H1 (cell line): ENCODE measurements around the gene MACROD2. TPM values are rescaled to one million over a fixed set of nuclear protein-coding genes. Genes with fewer than 3 reads are reported as not detected.

Experiments used
- CTCF ChIA-PET: fragments of 300-600 bp; sonication (Branson Sonifier 250); formaldehyde crosslinking; loops from one replicate; lab custom pipeline; 2021; ENCODE audit not compliant: partially characterized antibody; lab: Charles Lee
- POLR2A ChIA-PET: fragments of 300-600 bp; sonication (Branson Sonifier 250); formaldehyde crosslinking; loops from one replicate; lab custom pipeline; 2021; ENCODE audit warnings: inconsistent platforms; ENCODE audit not compliant: partially characterized antibody; lab: Charles Lee
- DNase-seq, 2 experiments: peaks; one replicate each; pipeline versions ENCODE4 v3.0.0 to v3.0.0-alpha.2; 2010 to 2022; ENCODE audit warnings: low spot score in 2 of 2, low read depth in 1 of 2, mixed read lengths in 1 of 2
- FAIRE-seq: peaks from 2 replicates; lab custom pipeline; 2011; peaks lifted over from hg19 to GRCh38; lab: Jason Lieb, UNC
- H2AFZ ChIP-seq: 2 replicates; pipeline ENCODE4 v1.8.1; 2012; ENCODE audit warnings: low read length, inconsistent platforms
- H2AK5ac ChIP-seq: 2 replicates; pipeline ENCODE4 v1.6.1; 2013; ENCODE audit warnings: low read depth, low read length
- H2BK120ac ChIP-seq: replicated peaks from 2 replicates; pipeline ENCODE3; 2013; ENCODE audit warnings: low read depth, low read length, inconsistent platforms
- H2BK12ac ChIP-seq: 2 replicates; pipeline ENCODE4 v1.6.1; 2013; ENCODE audit warnings: low read depth, low read length
- H2BK15ac ChIP-seq: 2 replicates; pipeline ENCODE4 v1.6.1; 2013; ENCODE audit warnings: low read length
- H2BK20ac ChIP-seq: 2 replicates; pipeline ENCODE4 v1.6.1; 2013; ENCODE audit warnings: low read length
- H2BK5ac ChIP-seq: 2 replicates; pipeline ENCODE4 v1.6.1; 2013; ENCODE audit warnings: low read depth, low read length
- H3K14ac ChIP-seq: 2 replicates; pipeline ENCODE4 v1.6.1; 2013; ENCODE audit warnings: inconsistent platforms; ENCODE audit not compliant: insufficient read length
- H3K18ac ChIP-seq: 2 replicates; pipeline ENCODE4 v1.6.1; 2013; ENCODE audit warnings: low read length; ENCODE audit errors: extremely low read depth
- H3K23ac ChIP-seq: 2 replicates; pipeline ENCODE4 v1.6.1; 2013; ENCODE audit warnings: inconsistent platforms; ENCODE audit not compliant: insufficient read length
- H3K23me2 ChIP-seq: 2 replicates; pipeline ENCODE4 v1.6.1; 2013; ENCODE audit warnings: low read depth, low read length
- H3K27ac ChIP-seq: 2 replicates; pipeline ENCODE4 v1.6.1; 2011; ENCODE audit warnings: low read depth, low read length, inconsistent platforms
- H3K27me3 ChIP-seq, 4 experiments: replicated peaks in 1 of 4; 1 replicate in 1 of 4; 2 replicates in 3 of 4; pipeline versions ENCODE4 v1.6.1 to v1.8.1; 2011 to 2013; ENCODE audit warnings: low read length in 3 of 4, mild to moderate bottlenecking in 3 of 4, inconsistent platforms in 2 of 4, mixed read lengths in 2 of 4, moderate library complexity in 1 of 4; ENCODE audit not compliant: control insufficient read depth in 3 of 4, insufficient read depth in 3 of 4; ENCODE audit errors: extremely low read depth in 1 of 4
- H3K36me3 ChIP-seq, 4 experiments: 2 replicates each; pipeline versions ENCODE4 v1.6.1 to v1.8.1; 2011 to 2013; ENCODE audit warnings: mild to moderate bottlenecking in 4 of 4, low read length in 3 of 4, moderate library complexity in 2 of 4, control low read depth in 1 of 4, inconsistent platforms in 1 of 4; ENCODE audit not compliant: insufficient read depth in 4 of 4, control insufficient read depth in 2 of 4
- H3K4ac ChIP-seq: replicated peaks from 2 replicates; pipeline ENCODE3; 2013; ENCODE audit warnings: low read length, low read depth, mixed read lengths, inconsistent platforms; ENCODE audit not compliant: insufficient read length
- H3K4me1 ChIP-seq, 4 experiments: replicated peaks in 1 of 4; 1 replicate in 1 of 4; 2 replicates in 3 of 4; pipeline versions ENCODE4 v1.6.1 to v1.8.1; 2011 to 2013; ENCODE audit warnings: low read length in 3 of 4, inconsistent platforms in 2 of 4, mixed read lengths in 1 of 4; ENCODE audit not compliant: insufficient read depth in 4 of 4, control insufficient read depth in 3 of 4
- H3K4me2 ChIP-seq, 2 experiments: 2 replicates each; pipeline versions ENCODE4 v1.6.1 to v1.8.1; 2011 to 2013; ENCODE audit warnings: low read depth in 2 of 2, low read length in 2 of 2, control low read depth in 1 of 2, inconsistent platforms in 1 of 2, mild to moderate bottlenecking in 1 of 2; ENCODE audit not compliant: insufficient read depth in 1 of 2
- H3K4me3 ChIP-seq, 4 experiments: fragments of 200-600, 300-600 bp in 1 of 4; sonication (generic), shearing (Covaris generic), sonication (Bioruptor Twin) in 1 of 4; 2 replicates each; pipeline versions ENCODE4 v1.5.1 to v1.8.1; 2011 to 2016; ENCODE audit warnings: low read length in 4 of 4, low read depth in 3 of 4, control low read depth in 2 of 4, inconsistent platforms in 2 of 4, mild to moderate bottlenecking in 2 of 4, mixed read lengths in 1 of 4, moderate library complexity in 1 of 4; ENCODE audit not compliant: insufficient read depth in 2 of 4; ENCODE audit errors: extremely low read depth in 1 of 4
- H3K56ac ChIP-seq: replicated peaks from 2 replicates; pipeline ENCODE3; 2013; ENCODE audit warnings: low read depth, mild to moderate bottlenecking, mixed read lengths, low read length, inconsistent platforms; ENCODE audit not compliant: insufficient read length
- H3K79me1 ChIP-seq: 2 replicates; pipeline ENCODE4 v1.6.1; 2013; ENCODE audit warnings: low read depth, low read length, control low read depth
- H3K79me2 ChIP-seq, 2 experiments: 2 replicates each; pipeline versions ENCODE4 v1.6.1 to v1.8.1; 2012 to 2013; ENCODE audit warnings: low read length in 2 of 2, mild to moderate bottlenecking in 2 of 2, inconsistent platforms in 1 of 2; ENCODE audit not compliant: insufficient read depth in 2 of 2, control insufficient read depth in 1 of 2
- H3K9ac ChIP-seq, 4 experiments: replicated peaks in 1 of 4; 1 replicate in 1 of 4; 2 replicates in 3 of 4; pipeline versions ENCODE4 v1.6.1 to v1.8.1; 2011 to 2013; ENCODE audit warnings: low read depth in 3 of 4, low read length in 3 of 4, control low read depth in 2 of 4, mild to moderate bottlenecking in 2 of 4, moderate library complexity in 2 of 4, inconsistent platforms in 1 of 4; ENCODE audit errors: extremely low read depth in 1 of 4
- H3K9me3 ChIP-seq, 2 experiments: 2 replicates each; pipeline versions ENCODE4 v1.6.1 to v1.8.1; 2012 to 2013; ENCODE audit warnings: mild to moderate bottlenecking in 2 of 2, moderate library complexity in 2 of 2, control low read depth in 1 of 2, inconsistent platforms in 1 of 2, low read depth in 1 of 2, low read length in 1 of 2, mixed read lengths in 1 of 2; ENCODE audit not compliant: insufficient read depth in 2 of 2
- H4K20me1 ChIP-seq, 2 experiments: replicated peaks in 1 of 2; 2 replicates each; pipeline versions ENCODE3 to v1.8.1; 2011 to 2013; ENCODE audit warnings: inconsistent platforms in 2 of 2, low read length in 2 of 2, mild to moderate bottlenecking in 1 of 2; ENCODE audit not compliant: insufficient read depth in 2 of 2, control insufficient read depth in 1 of 2
- H4K5ac ChIP-seq: 2 replicates; pipeline ENCODE4 v1.6.1; 2013; ENCODE audit warnings: low read length, low read depth, mixed read lengths, inconsistent platforms; ENCODE audit not compliant: insufficient read length
- H4K8ac ChIP-seq: 2 replicates; pipeline ENCODE4 v1.8.0; 2013; ENCODE audit warnings: mild to moderate bottlenecking, moderate library complexity, low read length, inconsistent platforms; ENCODE audit not compliant: insufficient read depth; ENCODE audit errors: extremely low read depth
- H4K91ac ChIP-seq: replicated peaks from 2 replicates; pipeline ENCODE3; 2013; ENCODE audit warnings: low read length, mixed read lengths, inconsistent platforms; ENCODE audit not compliant: insufficient read length
- BACH1 ChIP-seq: IDR thresholded peaks from 2 replicates; pipeline ENCODE4 v1.6.1; 2012; ENCODE audit warnings: low read length, improper control_type of control experiment
- BCL11A ChIP-seq, 2 experiments: IDR thresholded peaks; one replicate each; pipeline ENCODE4 v1.6.1; 2011; ENCODE audit warnings: low read depth in 2 of 2, low read length in 2 of 2, mild to moderate bottlenecking in 2 of 2
- EGR1 ChIP-seq: IDR thresholded peaks from 2 replicates; pipeline ENCODE4 v1.6.1; 2011; ENCODE audit warnings: low read depth, low read length, borderline replicate concordance
- EP300 ChIP-seq, 2 experiments: IDR thresholded peaks; 1 replicate in 1 of 2; 2 replicates in 1 of 2; pipeline ENCODE4 v1.6.1; 2011 to 2012; ENCODE audit warnings: low read depth in 2 of 2, low read length in 2 of 2, mild to moderate bottlenecking in 2 of 2, borderline replicate concordance in 1 of 2, inconsistent platforms in 1 of 2, moderate library complexity in 1 of 2
- HDAC2 ChIP-seq, 2 experiments: fragments of 300-600 bp in 1 of 2; sonication (generic) in 1 of 2; IDR thresholded peaks; 2 replicates each; pipeline ENCODE4 v1.6.1; 2011 to 2012; ENCODE audit warnings: low read depth in 2 of 2, low read length in 2 of 2, mild to moderate bottlenecking in 2 of 2, moderate library complexity in 2 of 2, borderline replicate concordance in 1 of 2, inconsistent platforms in 1 of 2
- NRF1 ChIP-seq: IDR thresholded peaks from 2 replicates; pipeline ENCODE4 v1.6.1; 2011; ENCODE audit warnings: mild to moderate bottlenecking, low read depth, low read length, improper control_type of control experiment
- POLR2AphosphoS5 ChIP-seq: IDR thresholded peaks from 2 replicates; pipeline ENCODE4 v1.6.1; 2011; ENCODE audit warnings: low read depth, low read length
- RBBP5 ChIP-seq: IDR thresholded peaks from 2 replicates; pipeline ENCODE4 v1.7.1; 2012; ENCODE audit warnings: low read depth, mild to moderate bottlenecking, inconsistent platforms, low read length, moderate library complexity, borderline replicate concordance
- RFX5 ChIP-seq: IDR thresholded peaks from 2 replicates; pipeline ENCODE4 v1.6.1; 2011; ENCODE audit warnings: low read depth, low read length, improper control_type of control experiment, borderline replicate concordance
- RXRA ChIP-seq: IDR thresholded peaks from 2 replicates; pipeline ENCODE4 v1.6.1; 2011; ENCODE audit warnings: low read depth, mild to moderate bottlenecking, low read length, moderate library complexity; ENCODE audit not compliant: insufficient read depth
- SIN3A ChIP-seq, 2 experiments: IDR thresholded peaks in 1 of 2; conservative IDR thresholded peaks in 1 of 2; 2 replicates each; pipeline ENCODE4 v1.6.1; 2011 to 2012; ENCODE audit warnings: low read length in 2 of 2, improper control_type of control experiment in 1 of 2, low read depth in 1 of 2, mild to moderate bottlenecking in 1 of 2
- TAF1 ChIP-seq: IDR thresholded peaks from 2 replicates; pipeline ENCODE4 v1.6.1; 2011; ENCODE audit warnings: mild to moderate bottlenecking, low read depth, low read length
- TBP ChIP-seq: IDR thresholded peaks from 2 replicates; pipeline ENCODE4 v1.6.1; 2011; ENCODE audit warnings: low read depth, low read length, improper control_type of control experiment
- YY1 ChIP-seq: IDR thresholded peaks from 2 replicates; pipeline ENCODE4 v1.6.1; 2011; ENCODE audit warnings: low read depth, mild to moderate bottlenecking, low read length
- polyA plus RNA-seq, 7 experiments: library from polyadenylated mRNA; depleted of rRNA in 3 of 7; stranded (reverse) in 5 of 7; unstranded in 2 of 7; fragments of >200 nt in 5 of 7; fragments of 200-250 nt in 2 of 7; gene quantifications; 1 replicate in 5 of 7; 2 replicates in 1 of 7; 4 replicates in 1 of 7; pipeline versions ENCODE4 v1.2.1 to v1.2.3, GENCODE V29; 2011 to 2013; ENCODE audit warnings: missing spikeins in 2 of 7, mixed read lengths in 2 of 7
- total RNA-seq: library from RNA; stranded (reverse); fragmentation: NEBNext Ultra II Directional; extraction: Animal tissue kit (Norgen Biotek cat#: 25700); gene quantifications from 2 replicates; pipeline ENCODE4 v1.2.1, GENCODE V29; 2021

MACROD2 gene
- total and polyA plus RNA-seq, 2 of the 8 experiments (the other 6 are each of a cell fraction or from before 2014, with no cell fraction given), result 0.70 to 3.9 TPM

GRCh38 chr20:15889514-15890256 lies 1894.4 kb downstream of the MACROD2 start:
- H3K4me3 ChIP-seq, result no peak overlapping the region
- DNase-seq (no peak), FAIRE-seq (no peak)
- no peaks in the 10 kb centered on the region for H3K79me2 ChIP-seq
- no peaks in the 10 kb centered on the region for H3K27me3 ChIP-seq
- no peak overlapping the region for H3K4ac ChIP-seq
- H3K27ac ChIP-seq, result no peak overlapping the region
- no peak overlapping the region for H2BK5ac ChIP-seq
- no peaks in the 10 kb centered on the region for H3K9me3 ChIP-seq
- no peak overlapping the region for H4K91ac ChIP-seq
- CTCF ChIA-PET, result interaction anchor here (1.2 kb wide), 1 partner anchor 181 kb away, joined by 3 read pairs; no protein-coding TSS in a partner anchor
- H3K23ac ChIP-seq, result no peak overlapping the region
- peaks cover 0 to 15% (median 9%) of the 10 kb centered on the region in 4 experiments; a peak in 3 of 7 replicates for H3K4me1 ChIP-seq
- H2BK120ac ChIP-seq, result no peak overlapping the region
- H2AFZ ChIP-seq, result no peak overlapping the region
- no peaks in the 10 kb centered on the region for H4K20me1 ChIP-seq
- H2AK5ac ChIP-seq, result no peak overlapping the region
- no peak overlapping the region for H2BK20ac ChIP-seq
- POLR2A ChIA-PET, result no interaction called here
- no peak overlapping the region for H4K8ac ChIP-seq
- no peaks in the 10 kb centered on the region for H3K79me1 ChIP-seq
- no peak overlapping the region for H3K14ac ChIP-seq
- H2BK15ac ChIP-seq, result no peak overlapping the region
- H3K9ac ChIP-seq, result no peak overlapping the region
- H3K18ac ChIP-seq, result no peak overlapping the region
- no peaks in the 10 kb centered on the region for H3K23me2 ChIP-seq
- H3K4me2 ChIP-seq, result peak overlapping the region in 1 of 2 experiments; percentile 18; a peak in 1 of 4 replicates
- no peak overlapping the region for H3K56ac ChIP-seq
- H4K5ac ChIP-seq, result no peak overlapping the region
- no peaks in the 10 kb centered on the region for H3K36me3 ChIP-seq
- H2BK12ac ChIP-seq, result no peak overlapping the region
- TF ChIP-seq HDAC2 (IDR thresholded peaks at IDR 0.05; ENCODE audit: borderline replicate concordance in 1 of 2, low read depth in 2 of 2, low read length in 2 of 2) (no peak), BACH1 (no peak), POLR2AphosphoS5 (no peak), SIN3A (conservative IDR thresholded peaks at IDR 0.05 in 1 of 2, IDR thresholded peaks at IDR 0.05 in 1 of 2; ENCODE audit: low read depth in 1 of 2, low read length in 2 of 2) (no peak), RFX5 (no peak), EP300 (IDR thresholded peaks at IDR 0.05; ENCODE audit: borderline replicate concordance in 1 of 2, low read depth in 2 of 2, low read length in 2 of 2) (no peak), EGR1 (no peak), TAF1 (no peak), NRF1 (no peak), BCL11A (IDR thresholded peaks at IDR 0.05; ENCODE audit: low read depth in 2 of 2, low read length in 2 of 2) (no peak), RBBP5 (no peak), RXRA (no peak), TBP (no peak), YY1 (no peak)
